A549 treated with ZK216348 at 1 μM for 4 hours (cell line): ENCODE data around the gene HOXA5. TPM values are rescaled to one million over a fixed set of nuclear protein-coding genes. Genes with fewer than 3 reads are reported as not detected.

Experiments
- total RNA-seq: library from RNA; stranded (reverse); fragments of 200-300 nt; extraction: Qiagen RNA extraction; gene quantifications from 5 replicates; pipeline ENCODE4 v1.2.3, GENCODE V29; 2022; ENCODE audit warnings: low read depth

Gene HOXA5
- total RNA-seq, result 3.2 to 7.3 TPM (median 5.8 TPM) in 5 replicates

GRCh38 chr7:27143023-27143949 lies at the start of gene HOXA5:
Gene HOXA5, minus strand, starts transcription at chr7:27143681. Its CDS starts 74 bp downstream, at chr7:27143607.

DNA sequence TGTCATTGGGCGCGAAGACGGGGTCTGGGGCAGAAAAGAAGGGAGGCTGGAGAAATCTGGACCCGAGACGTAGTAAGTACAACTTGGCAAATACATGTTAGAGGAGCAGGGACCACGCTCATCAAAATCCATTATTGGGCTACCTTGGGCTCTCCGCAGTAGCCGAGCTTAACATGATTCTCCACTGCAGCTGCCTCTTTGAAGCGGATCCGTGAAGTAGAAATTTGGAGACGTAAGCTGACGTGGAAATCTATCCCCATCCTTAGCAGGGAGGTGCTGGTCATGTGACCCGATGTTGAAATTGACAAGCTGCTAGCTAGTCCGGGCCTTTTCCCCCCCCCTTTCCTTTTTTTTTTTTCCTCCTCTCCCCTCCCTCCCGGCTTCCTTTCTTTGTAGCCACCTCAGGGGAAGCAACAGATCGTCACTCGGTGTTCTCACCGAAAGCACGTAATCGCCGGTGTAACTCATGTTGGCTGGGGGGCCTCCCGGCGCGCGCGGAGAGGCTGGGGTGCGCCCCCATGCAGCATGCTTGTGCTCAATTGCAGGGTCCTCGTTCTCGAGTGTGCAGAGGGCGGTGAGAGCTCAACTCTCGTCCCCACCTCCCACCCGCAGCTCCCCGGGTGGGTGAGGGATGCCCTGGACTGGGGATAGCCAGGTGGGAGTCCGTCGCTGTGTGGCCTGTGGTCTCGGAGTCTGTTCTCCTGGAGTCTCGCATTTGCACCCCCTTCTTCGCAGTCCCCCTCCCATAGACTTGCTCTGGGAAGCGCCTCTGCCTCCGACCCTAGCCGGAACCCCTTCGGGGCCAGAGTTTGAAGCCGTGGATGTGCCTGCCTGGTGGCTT lies 41.8 kb upstream of the HOXA5 start, which contains the start of gene HOXA11:
HOXA11 (minus strand) TSS at position 220 of the 841 bp plus-strand sequence; CDS start at position 132, 88 bp downstream.

DNA sequence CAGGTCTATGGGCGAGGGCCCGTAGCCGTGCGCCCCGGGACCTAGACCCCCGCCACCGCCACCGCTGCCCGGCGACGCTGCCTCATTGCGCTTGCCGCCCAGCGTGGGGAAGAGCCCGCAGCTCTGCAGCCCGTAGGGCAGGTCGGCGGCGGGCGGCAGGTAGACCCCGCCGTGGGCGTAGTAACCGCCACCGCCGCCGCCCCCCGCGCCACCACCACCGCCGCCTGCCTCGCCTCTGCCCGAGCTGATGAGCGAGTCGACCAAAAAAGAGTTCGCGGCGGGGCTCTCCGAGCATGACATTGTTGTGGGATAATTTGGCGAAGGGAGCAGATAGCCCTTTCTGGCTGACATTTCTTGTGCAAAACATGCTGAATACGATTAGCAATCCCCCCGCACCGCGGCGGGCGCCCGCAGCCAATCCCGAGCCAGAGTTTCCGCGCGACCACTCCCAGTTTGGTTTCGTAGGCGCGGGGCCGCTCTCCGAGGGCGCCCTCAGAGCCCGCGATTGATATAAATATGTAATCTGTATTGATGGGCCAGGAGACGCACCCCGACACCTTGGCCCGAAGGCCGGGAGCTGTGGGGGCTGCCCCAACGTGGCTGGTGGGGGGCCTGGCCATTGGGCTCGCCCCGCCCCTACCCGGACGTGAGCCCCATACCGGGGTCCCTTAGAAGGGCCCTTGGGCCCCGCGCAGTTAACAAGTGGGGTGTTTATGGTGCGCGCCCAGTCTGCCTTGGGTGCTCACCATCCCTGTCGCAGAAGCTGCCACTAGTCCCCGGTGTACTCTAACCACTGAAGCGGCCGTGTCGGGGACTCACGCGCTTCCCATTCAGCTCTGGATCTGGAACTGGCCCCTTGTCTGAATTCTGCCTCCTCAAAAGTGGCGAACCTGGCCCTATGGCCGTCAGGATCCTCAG lies 30.7 kb upstream of the HOXA5 start, which contains the start of gene HOXA10:
HOXA10 (minus strand) TSS at position 365 of the 918 bp plus-strand sequence; CDS start at position 351, 14 bp downstream.

DNA sequence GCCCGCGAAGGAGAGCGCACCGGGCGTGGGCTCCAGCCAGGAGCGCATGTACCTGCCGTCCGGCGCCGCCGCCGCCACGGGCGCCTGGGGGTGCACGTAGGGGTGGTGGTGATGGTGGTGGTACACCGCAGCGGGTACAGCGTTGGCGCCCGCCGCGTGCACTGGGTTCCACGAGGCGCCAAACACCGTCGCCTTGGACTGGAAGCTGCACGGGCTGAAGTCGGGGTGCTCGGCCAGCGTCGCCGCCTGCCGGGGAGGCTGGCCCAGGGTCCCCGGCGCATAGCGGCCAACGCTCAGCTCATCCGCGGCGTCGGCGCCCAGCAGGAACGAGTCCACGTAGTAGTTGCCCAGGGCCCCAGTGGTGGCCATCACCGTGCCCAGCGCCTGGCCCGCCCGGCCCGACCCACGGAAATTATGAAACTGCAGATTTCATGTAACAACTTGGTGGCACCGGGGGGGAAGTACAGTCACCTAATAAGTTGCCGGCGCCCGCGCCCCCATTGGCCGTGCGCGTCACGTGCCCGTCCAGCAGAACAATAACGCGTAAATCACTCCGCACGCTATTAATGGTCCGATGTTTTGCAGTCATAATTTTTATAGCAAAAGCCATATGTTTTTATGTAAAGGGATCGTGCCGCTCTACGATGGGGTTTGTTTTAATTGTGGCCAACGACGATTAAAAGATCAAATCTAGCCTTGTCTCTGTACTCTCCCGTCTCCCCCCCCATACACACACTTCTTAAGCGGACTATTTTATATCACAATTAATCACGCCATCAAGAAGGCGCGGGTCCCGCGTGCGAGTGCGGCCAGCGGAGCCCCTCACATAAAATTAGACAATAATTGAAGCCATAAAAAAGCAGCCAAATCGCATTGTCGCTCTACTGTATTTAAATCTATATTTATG lies 21.9 kb upstream of the HOXA5 start, which contains the start of gene HOXA9:
HOXA9 (minus strand) TSS at position 449 of the 907 bp plus-strand sequence; CDS start at position 369, 80 bp downstream.

GRCh38 chr7:27156508-27156898 lies 13.0 kb upstream of the HOXA5 start, which contains the start of gene HOXA7:
Gene HOXA7, minus strand, starts transcription at chr7:27156675. Its CDS starts 130 bp downstream, at chr7:27156545.

GRCh38 chr7:27151931-27152815 lies 8.7 kb upstream of the HOXA5 start, which contains the start of gene HOXA3:
Gene HOXA3, minus strand, starts transcription at chr7:27152583. Its CDS starts 41,943 bp downstream, at chr7:27110640.

DNA sequence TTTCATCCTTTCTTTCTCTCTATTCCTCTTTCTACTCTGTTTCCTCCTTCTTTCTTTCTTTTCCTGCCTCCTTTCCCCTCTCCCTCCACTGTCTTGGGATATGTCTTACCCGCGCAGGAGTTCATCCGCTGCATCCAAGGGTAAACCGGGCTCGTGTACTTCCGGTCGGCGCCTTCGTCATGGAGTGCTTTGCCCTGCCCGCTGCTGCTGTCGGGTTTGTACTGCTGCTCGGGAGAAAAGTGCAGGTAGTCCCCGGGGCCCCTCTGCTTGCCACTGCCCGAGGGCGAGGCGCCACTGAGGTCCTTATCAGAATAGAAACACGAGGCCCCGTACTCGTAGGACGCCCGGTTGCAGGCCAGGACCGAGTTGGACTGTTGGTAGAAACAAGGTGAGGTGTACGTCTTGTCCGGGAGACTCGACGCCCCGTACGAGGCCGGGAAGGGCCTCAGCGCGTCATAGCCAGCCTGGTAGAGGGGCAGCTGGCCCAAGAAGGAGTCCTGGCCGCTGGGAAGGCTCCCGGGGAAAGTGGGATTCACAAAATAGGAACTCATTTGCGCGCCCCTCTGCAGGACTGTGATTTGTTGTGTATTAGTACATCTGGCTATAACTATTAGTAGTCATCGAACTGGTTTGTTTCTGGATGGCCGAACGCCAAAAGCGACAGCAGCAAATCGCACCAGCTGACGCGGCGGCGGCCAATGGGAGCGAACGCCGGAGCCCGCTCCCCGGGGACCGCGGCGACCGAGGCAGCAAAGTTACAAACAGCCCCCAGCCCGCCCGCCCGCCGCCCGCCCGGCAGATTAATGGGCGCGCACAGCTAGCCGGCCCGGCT lies 3.9 kb upstream of the HOXA5 start, which contains the start of gene HOXA6:
HOXA6 (minus strand) TSS at position 576 of the 832 bp plus-strand sequence; CDS start at position 551, 25 bp downstream.

DNA sequence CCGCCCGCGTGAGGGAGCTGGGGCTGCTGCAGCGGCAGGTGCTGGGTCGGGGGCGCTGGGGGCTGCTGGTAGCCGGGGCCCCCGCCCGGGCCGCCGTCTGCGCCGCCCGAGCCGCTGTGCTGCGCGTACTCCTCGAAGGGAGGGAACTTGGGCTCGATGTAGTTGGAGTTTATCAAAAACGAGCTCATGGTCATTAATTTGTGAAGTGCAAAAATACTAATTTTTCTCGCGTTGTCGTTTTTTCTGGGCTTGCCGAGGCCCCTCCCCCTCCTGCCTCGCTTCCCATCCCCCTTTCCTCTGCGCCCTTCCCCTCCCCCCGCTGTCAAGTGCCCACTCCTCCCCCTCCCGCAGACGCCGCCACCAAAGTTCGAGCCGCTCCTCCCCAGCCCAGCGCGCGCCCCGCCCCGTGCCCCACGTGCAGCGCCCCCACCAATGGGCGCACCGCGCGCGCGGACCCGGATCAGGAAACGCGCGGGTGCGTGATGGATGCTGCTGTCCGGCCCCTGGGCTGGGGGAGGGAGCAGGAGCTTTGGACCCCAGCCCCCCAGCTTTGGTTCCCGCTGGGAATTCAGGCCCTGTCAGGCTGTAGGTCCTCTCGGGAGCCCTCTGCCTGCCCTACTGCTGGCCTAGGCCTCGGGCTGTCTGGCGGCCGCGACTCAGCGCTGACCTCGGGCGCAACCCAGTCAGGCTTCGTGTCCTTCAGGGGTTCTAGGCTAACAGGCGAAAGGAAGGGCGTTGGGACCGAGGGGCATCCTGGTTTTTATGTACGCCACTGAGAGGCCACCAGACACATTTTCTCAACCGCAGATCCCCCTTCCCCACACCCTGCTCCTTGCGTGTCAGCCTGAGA lies 12.7 kb downstream of the HOXA5 start, which contains the start of gene HOXA4:
HOXA4 (minus strand) TSS at position 218 of the 850 bp plus-strand sequence; CDS start at position 194, 24 bp downstream.

DNA sequence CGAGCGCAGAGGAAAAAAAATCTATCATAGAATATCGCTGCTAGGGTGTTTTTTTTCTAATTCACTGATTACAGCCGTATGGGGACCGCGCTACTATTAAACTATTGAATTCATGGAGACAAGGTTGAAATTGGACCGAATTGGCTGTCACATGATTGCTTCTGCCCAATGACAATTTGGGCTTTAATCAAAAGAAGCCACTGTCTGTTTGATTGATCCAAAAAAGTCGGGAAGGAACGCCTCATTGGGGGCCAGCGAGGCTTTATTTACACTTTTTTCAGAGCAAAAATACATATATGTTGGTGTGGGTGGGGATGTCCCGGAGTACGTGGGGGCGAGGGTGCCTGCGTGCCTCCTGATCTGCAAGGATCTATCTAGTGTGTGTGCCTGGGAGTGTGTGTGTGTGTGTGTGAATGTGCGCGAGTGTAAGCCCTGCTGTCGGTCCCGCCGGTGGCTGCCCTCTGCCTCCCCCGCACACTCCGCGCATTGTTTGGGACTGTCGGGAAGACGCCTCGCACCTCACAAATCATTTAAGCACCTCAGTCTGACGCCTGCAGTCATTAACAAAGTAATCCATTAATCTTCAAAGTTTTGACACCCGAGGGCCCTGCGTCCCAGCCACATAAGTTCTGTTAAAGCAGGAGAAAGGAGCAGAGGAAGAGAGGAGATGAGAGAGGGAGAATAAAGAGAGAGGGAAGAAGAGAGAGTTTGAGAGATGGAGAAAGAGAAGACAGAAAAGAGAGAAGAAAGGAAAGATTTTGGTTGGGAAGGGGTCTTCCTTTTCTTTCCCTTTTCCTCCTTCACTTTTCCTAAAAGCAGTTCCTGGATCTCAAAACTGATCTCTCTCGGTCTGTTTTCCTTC lies 40.7 kb downstream of the HOXA5 start, which contains the start of gene HOXA2:
HOXA2 (minus strand) TSS at position 103 of the 862 bp plus-strand sequence. CDS start 183 bp downstream, outside the sequence.

GRCh38 chr7:27095897-27096767 lies 47.3 kb downstream of the HOXA5 start, which contains the start of gene HOXA1:
Gene HOXA1, minus strand, starts transcription at chr7:27096000. Its CDS starts 88 bp downstream, at chr7:27095912.

